PFSK-1 (cell line): ENCODE results near the gene CD99.

ENCODE experiments used
- FOXP2 ChIP-seq: optimal IDR thresholded peaks from 2 replicates; pipeline ENCODE3; 2011; ENCODE audit warnings: borderline replicate concordance, control low read depth, inconsistent platforms; ENCODE audit not compliant: insufficient read depth; ENCODE audit errors: extremely low read length, extremely low read depth
- POLR2AphosphoS5 ChIP-seq: IDR thresholded peaks from 2 replicates; pipeline ENCODE4 v1.6.1; 2012; ENCODE audit warnings: low read depth, mild to moderate bottlenecking, control low read depth, low read length, moderate library complexity
- REST ChIP-seq, 2 experiments: IDR thresholded peaks; 2 replicates each; pipeline versions ENCODE4 v1.6.1 to v1.8.0; 2011 to 2012; ENCODE audit warnings: low read depth in 2 of 2, low read length in 2 of 2, control low read depth in 1 of 2, inconsistent platforms in 1 of 2, mild to moderate bottlenecking in 1 of 2, moderate library complexity in 1 of 2; ENCODE audit not compliant: insufficient read depth in 1 of 2
- SIN3A ChIP-seq: IDR thresholded peaks from 2 replicates; pipeline ENCODE4 v1.6.1; 2012; ENCODE audit warnings: mild to moderate bottlenecking, low read length, moderate library complexity, borderline replicate concordance; ENCODE audit not compliant: insufficient read depth
- TAF1 ChIP-seq: IDR thresholded peaks from 2 replicates; pipeline ENCODE4 v1.6.1; 2012; ENCODE audit warnings: low read length, control low read depth, borderline replicate concordance; ENCODE audit not compliant: insufficient read depth

CD99 gene

GRCh38 chrX:2685886-2686285 lies 5.2 kb upstream of the CD99 start:
- TF ChIP-seq FOXP2 (no peak), POLR2AphosphoS5 (no peak), SIN3A (no peak)

GRCh38 chrX:2689773-2690666 lies 1.1 kb upstream of the CD99 start:
- TF ChIP-seq REST (IDR thresholded peaks at IDR 0.05; ENCODE audit: insufficient read depth in 1 of 2, low read depth in 2 of 2, low read length in 2 of 2) (no peak), SIN3A (no peak), POLR2AphosphoS5 (no peak), FOXP2 (no peak)

GRCh38 chrX:2691543-2692220 lies 587 bp downstream of the CD99 start:
- TF ChIP-seq SIN3A = no peak
- TF ChIP-seq FOXP2 = no peak
- TF ChIP-seq REST (IDR thresholded peaks at IDR 0.05; ENCODE audit: insufficient read depth in 1 of 2, low read depth in 2 of 2, low read length in 2 of 2) = no peak
- no peak for TF ChIP-seq POLR2AphosphoS5
- TF ChIP-seq TAF1 = no peak

GRCh38 chrX:2692221-2693112 lies 1.4 kb downstream of the CD99 start:
- TF ChIP-seq TAF1 (0 out of 2 replicates have a peak, but pooled peaks have one; percentile 31), FOXP2 (no peak), SIN3A (peak; percentile 10; the same call in 1 of the 2 replicates)

GRCh38 chrX:2693113-2694002 lies 2.3 kb downstream of the CD99 start:
- TF ChIP-seq TAF1 = no peak
- TF ChIP-seq REST (IDR thresholded peaks at IDR 0.05; ENCODE audit: insufficient read depth in 1 of 2, low read depth in 2 of 2, low read length in 2 of 2) = no peak
